ENCODE measurements around the gene MAPKBP1. TPM values are rescaled to one million over a fixed set of nuclear protein-coding genes. Genes with fewer than 3 reads are reported as not detected.

The MAPKBP1 gene
- total RNA-seq, 1 experiment from 2014 or later, result 14.5 TPM

GRCh38 chr15:41855261-41855961 is 81.1 kb downstream of the MAPKBP1 start:
- peaks cover 4% of the 10 kb centered on the region for H3K4me1 Mint-ChIP-seq
- CTCF ChIA-PET, result interaction anchor here (1.9 kb wide), 1 partner anchor 50 kb away, joined by 10 read pairs; no protein-coding TSS in a partner anchor
- H3K36me3 Mint-ChIP-seq, result no peaks in the 10 kb centered on the region
- no peaks in the 10 kb centered on the region for H3K9me3 Mint-ChIP-seq
- POLR2A ChIA-PET, result interaction anchor here (1.3 kb wide), 1 partner anchor 32 kb away, joined by 3 read pairs; no protein-coding TSS in a partner anchor
- no peak for DNase-seq (ENCODE audit: low spot score)
- peak; percentile 13 for ATAC-seq
- TF ChIP-seq FOXP4 (CRISPR knock-in tag; IDR thresholded peaks at IDR 0.05) (no peak), ZNF425 (CRISPR knock-in tag; conservative IDR thresholded peaks at IDR 0.05) (no peak), GABPB1 (CRISPR knock-in tag; IDR thresholded peaks at IDR 0.05) (no peak), KAT7 (CRISPR knock-in tag; IDR thresholded peaks at IDR 0.05; ENCODE audit: borderline replicate concordance) (no peak), SMAD3 (CRISPR knock-in tag; IDR thresholded peaks at IDR 0.05; ENCODE audit: borderline replicate concordance) (no peak), NR1H2 (CRISPR knock-in tag; IDR thresholded peaks at IDR 0.05) (no peak), SMAD4 (CRISPR knock-in tag; IDR thresholded peaks at IDR 0.05) (no peak), ZNF121 (CRISPR knock-in tag; IDR thresholded peaks at IDR 0.05) (no peak), MLX (CRISPR knock-in tag; IDR thresholded peaks at IDR 0.05) (no peak), FOXP1 (CRISPR knock-in tag; IDR thresholded peaks at IDR 0.05; ENCODE audit: borderline replicate concordance) (no peak), ATF6 (CRISPR knock-in tag; IDR thresholded peaks at IDR 0.05) (no peak), IRF2 (CRISPR knock-in tag; IDR thresholded peaks at IDR 0.05; ENCODE audit: borderline replicate concordance, low read depth) (no peak), ZNF281 (CRISPR knock-in tag; IDR thresholded peaks at IDR 0.05) (no peak), JAZF1 (CRISPR knock-in tag; IDR thresholded peaks at IDR 0.05) (no peak), STAT6 (CRISPR knock-in tag; conservative IDR thresholded peaks at IDR 0.05; ENCODE audit: low read depth) (no peak), TP53 (CRISPR knock-in tag; IDR thresholded peaks at IDR 0.05) (no peak)
- no peak overlapping the region for H3K4me3 Mint-ChIP-seq
- H3K27me3 Mint-ChIP-seq (ENCODE audit: low read depth), result no peaks in the 10 kb centered on the region
- no peak overlapping the region for H3K27ac Mint-ChIP-seq

Data from WTC11 (cell line).